Measurements from ENCODE around the gene GLYAT.

The GLYAT gene, protein sequence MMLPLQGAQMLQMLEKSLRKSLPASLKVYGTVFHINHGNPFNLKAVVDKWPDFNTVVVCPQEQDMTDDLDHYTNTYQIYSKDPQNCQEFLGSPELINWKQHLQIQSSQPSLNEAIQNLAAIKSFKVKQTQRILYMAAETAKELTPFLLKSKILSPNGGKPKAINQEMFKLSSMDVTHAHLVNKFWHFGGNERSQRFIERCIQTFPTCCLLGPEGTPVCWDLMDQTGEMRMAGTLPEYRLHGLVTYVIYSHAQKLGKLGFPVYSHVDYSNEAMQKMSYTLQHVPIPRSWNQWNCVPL

DNA sequence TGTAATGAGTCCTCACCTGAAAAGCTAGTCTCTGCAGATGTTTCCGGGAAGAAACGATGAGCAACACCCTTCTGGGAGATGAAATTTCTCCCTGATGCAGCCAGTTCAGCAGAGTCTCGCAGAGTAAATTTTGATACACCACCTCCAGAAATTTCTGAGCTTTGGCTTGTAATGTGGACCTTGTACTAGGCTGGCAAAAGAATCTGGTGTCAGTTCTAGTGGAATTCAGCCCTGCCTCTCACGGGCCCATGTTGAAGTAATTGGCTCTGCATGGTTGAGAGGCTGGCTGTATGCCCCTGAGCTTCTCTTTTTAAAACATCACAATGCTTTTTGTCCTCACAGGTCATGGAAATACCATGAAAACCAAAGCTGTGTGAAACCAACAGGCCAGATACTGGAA is at the start of gene GLYAT:
GLYAT (minus strand) TSS at position 125 of the 400 bp plus-strand sequence. CDS start 7,447 bp downstream, outside the sequence.
- H3K9me3 ChIP-seq (ENCODE audit: insufficient read depth, low read length, severe bottlenecking) = no peaks in the 10 kb centered on the region
- no peak within 1 kb of the TSS for H3K27ac ChIP-seq (ENCODE audit: low read length)
- no peak for ATAC-seq (ENCODE audit: insufficient read depth, low read depth)
- DNase-seq = no peak
- no peaks in the 10 kb centered on the region for H3K79me2 ChIP-seq (ENCODE audit: insufficient read depth, low read length)
- no peak within 1 kb of the TSS for H3K4me3 ChIP-seq (ENCODE audit: low read depth in 1 of 2, low read length in 2 of 2)
- no peaks in the 10 kb centered on the region for H3K27me3 ChIP-seq (ENCODE audit: insufficient read depth, low read length, poor library complexity)
- peaks cover 7% of the 10 kb centered on the region; the same call in 1 of the 2 replicates for H3K4me1 ChIP-seq (ENCODE audit: insufficient read depth, low read length)
- H3K9ac ChIP-seq (ENCODE audit: low read depth, low read length) = no peak within 1 kb of the TSS
- H4K20me1 ChIP-seq (ENCODE audit: insufficient read depth, low read length) = no peaks in the 10 kb centered on the region
- no peaks in the 10 kb centered on the region for H3K36me3 ChIP-seq (ENCODE audit: insufficient read depth, low read length)
- no peak for TF ChIP-seq EZH2 (IDR thresholded peaks at IDR 0.05; ENCODE audit: borderline replicate concordance, low read depth, low read length, severe bottlenecking)
- TF ChIP-seq, protein P1, sequence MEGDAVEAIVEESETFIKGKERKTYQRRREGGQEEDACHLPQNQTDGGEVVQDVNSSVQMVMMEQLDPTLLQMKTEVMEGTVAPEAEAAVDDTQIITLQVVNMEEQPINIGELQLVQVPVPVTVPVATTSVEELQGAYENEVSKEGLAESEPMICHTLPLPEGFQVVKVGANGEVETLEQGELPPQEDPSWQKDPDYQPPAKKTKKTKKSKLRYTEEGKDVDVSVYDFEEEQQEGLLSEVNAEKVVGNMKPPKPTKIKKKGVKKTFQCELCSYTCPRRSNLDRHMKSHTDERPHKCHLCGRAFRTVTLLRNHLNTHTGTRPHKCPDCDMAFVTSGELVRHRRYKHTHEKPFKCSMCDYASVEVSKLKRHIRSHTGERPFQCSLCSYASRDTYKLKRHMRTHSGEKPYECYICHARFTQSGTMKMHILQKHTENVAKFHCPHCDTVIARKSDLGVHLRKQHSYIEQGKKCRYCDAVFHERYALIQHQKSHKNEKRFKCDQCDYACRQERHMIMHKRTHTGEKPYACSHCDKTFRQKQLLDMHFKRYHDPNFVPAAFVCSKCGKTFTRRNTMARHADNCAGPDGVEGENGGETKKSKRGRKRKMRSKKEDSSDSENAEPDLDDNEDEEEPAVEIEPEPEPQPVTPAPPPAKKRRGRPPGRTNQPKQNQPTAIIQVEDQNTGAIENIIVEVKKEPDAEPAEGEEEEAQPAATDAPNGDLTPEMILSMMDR (IDR thresholded peaks at IDR 0.05; ENCODE audit: borderline replicate concordance, extremely low read depth, low read length, poor library complexity, severe bottlenecking) = no peak
- H2AFZ ChIP-seq (ENCODE audit: low read depth, low read length) = no peak within 1 kb of the TSS
- no peak within 1 kb of the TSS for H3K4me2 ChIP-seq (ENCODE audit: insufficient read depth, low read length)

GRCh38 chr11:58781345-58781744 is 49.6 kb upstream of the GLYAT start:
- H3K4me1 ChIP-seq (ENCODE audit: insufficient read depth, low read length) = no peaks in the 10 kb centered on the region
- H3K27me3 ChIP-seq (ENCODE audit: insufficient read depth, low read length, poor library complexity) = no peaks in the 10 kb centered on the region
- no peak overlapping the region for H3K4me2 ChIP-seq (ENCODE audit: insufficient read depth, low read length)
- H4K20me1 ChIP-seq (ENCODE audit: insufficient read depth, low read length) = no peaks in the 10 kb centered on the region
- H3K79me2 ChIP-seq (ENCODE audit: insufficient read depth, low read length) = no peaks in the 10 kb centered on the region
- H2AFZ ChIP-seq (ENCODE audit: low read depth, low read length) = no peak overlapping the region
- no peak overlapping the region for H3K4me3 ChIP-seq (ENCODE audit: low read depth in 1 of 2, low read length in 2 of 2)
- H3K9me3 ChIP-seq (ENCODE audit: insufficient read depth, low read length, severe bottlenecking) = no peaks in the 10 kb centered on the region
- no peak overlapping the region for H3K9ac ChIP-seq (ENCODE audit: low read depth, low read length)
- no peak overlapping the region for H3K27ac ChIP-seq (ENCODE audit: low read length)
- TF ChIP-seq EZH2 (IDR thresholded peaks at IDR 0.05; ENCODE audit: borderline replicate concordance, low read depth, low read length, severe bottlenecking) = no peak
- TF ChIP-seq, protein P1 (IDR thresholded peaks at IDR 0.05; ENCODE audit: borderline replicate concordance, extremely low read depth, low read length, poor library complexity, severe bottlenecking) = no peak
- ATAC-seq (ENCODE audit: insufficient read depth, low read depth) = no peak
- H3K36me3 ChIP-seq (ENCODE audit: insufficient read depth, low read length) = no peaks in the 10 kb centered on the region
- no peak for DNase-seq

DNA sequence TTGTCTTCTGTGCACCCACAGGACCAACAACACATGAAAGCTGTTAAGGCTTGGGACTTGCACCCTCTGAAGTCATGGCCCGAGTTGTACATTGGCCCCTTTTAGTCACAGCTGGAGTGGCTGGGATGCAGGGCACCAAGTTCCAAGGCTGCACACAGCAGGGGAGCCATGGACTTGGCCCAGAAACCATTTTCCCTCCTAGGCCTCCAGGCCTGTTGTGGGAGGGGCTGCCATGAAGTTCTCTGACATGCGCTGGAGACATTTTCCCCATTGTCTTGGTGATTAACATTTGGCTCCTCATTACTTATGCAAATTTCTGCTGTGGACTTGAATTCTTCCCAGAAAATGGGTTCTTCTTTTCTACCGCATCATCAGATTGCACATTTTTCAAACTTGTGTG is 48.8 kb upstream of the GLYAT start:
- H3K79me2 ChIP-seq (ENCODE audit: insufficient read depth, low read length) = no peaks in the 10 kb centered on the region
- no peak for DNase-seq
- H3K9ac ChIP-seq (ENCODE audit: low read depth, low read length) = no peak overlapping the region
- H3K4me3 ChIP-seq (ENCODE audit: low read depth in 1 of 2, low read length in 2 of 2) = no peak overlapping the region
- ATAC-seq (ENCODE audit: insufficient read depth, low read depth) = no peak
- no peaks in the 10 kb centered on the region for H3K9me3 ChIP-seq (ENCODE audit: insufficient read depth, low read length, severe bottlenecking)
- H3K27ac ChIP-seq (ENCODE audit: low read length) = no peak overlapping the region
- H3K36me3 ChIP-seq (ENCODE audit: insufficient read depth, low read length) = no peaks in the 10 kb centered on the region
- H2AFZ ChIP-seq (ENCODE audit: low read depth, low read length) = no peak overlapping the region
- H4K20me1 ChIP-seq (ENCODE audit: insufficient read depth, low read length) = no peaks in the 10 kb centered on the region
- TF ChIP-seq EZH2 (IDR thresholded peaks at IDR 0.05; ENCODE audit: borderline replicate concordance, low read depth, low read length, severe bottlenecking) = no peak
- TF ChIP-seq, protein P1 (IDR thresholded peaks at IDR 0.05; ENCODE audit: borderline replicate concordance, extremely low read depth, low read length, poor library complexity, severe bottlenecking) = no peak
- no peaks in the 10 kb centered on the region for H3K27me3 ChIP-seq (ENCODE audit: insufficient read depth, low read length, poor library complexity)
- no peak overlapping the region for H3K4me2 ChIP-seq (ENCODE audit: insufficient read depth, low read length)
- no peaks in the 10 kb centered on the region for H3K4me1 ChIP-seq (ENCODE audit: insufficient read depth, low read length)
